HEK293 (cell line): ENCODE data around the gene BET1.

Experiments used
- CTCF ChIA-PET: fragments of 350-600 bp; formaldehyde crosslinking; extraction: SDS; loops from one replicate; lab custom pipeline; 2021; ENCODE audit warnings: antibody characterized with exemption; lab: Yijun Ruan, JAX
- POLR2A ChIA-PET: fragments of 300-600 bp; formaldehyde crosslinking; extraction: SDS; loops from one replicate; lab custom pipeline; 2020; ENCODE audit warnings: antibody characterized with exemption, inconsistent platforms; lab: Yijun Ruan, JAX
- H3K27ac ChIP-seq: fragments of 200-500 bp; sonication (Bioruptor generic); 2 replicates; pipeline ENCODE4 v1.5.1; 2014; ENCODE audit warnings: low read depth, low read length, control low read depth, inconsistent platforms; ENCODE audit errors: extremely low read depth
- H3K36me3 ChIP-seq, 2 experiments: fragments of 200-500 bp in 1 of 2; sonication (Bioruptor generic) in 1 of 2; 1 replicate in 1 of 2; 2 replicates in 1 of 2; pipeline ENCODE4 v1.5.1; 2014 to 2017; ENCODE audit warnings: inconsistent platforms in 2 of 2, low read length in 2 of 2; ENCODE audit not compliant: control insufficient read depth in 2 of 2, insufficient read depth in 1 of 2
- H3K4me1 ChIP-seq: fragments of 200-500 bp; sonication (Bioruptor generic); 2 replicates; pipeline ENCODE4 v1.5.1; 2014; ENCODE audit warnings: mild to moderate bottlenecking, low read length, inconsistent platforms; ENCODE audit not compliant: control insufficient read depth, insufficient read depth
- H3K4me3 ChIP-seq: 2 replicates; pipeline ENCODE4 v1.5.1; 2011; ENCODE audit warnings: low read depth, mild to moderate bottlenecking, control low read depth, low read length, moderate library complexity
- H3K9me3 ChIP-seq: fragments of 200-500 bp; sonication (Bioruptor generic); 2 replicates; pipeline ENCODE4 v1.5.1; 2014; ENCODE audit warnings: low read depth, low read length, inconsistent platforms; ENCODE audit not compliant: control insufficient read depth, insufficient read depth
- ATF2 ChIP-seq: fragments of 450-650 bp; formaldehyde crosslinking; IDR thresholded peaks from 2 replicates; pipeline ENCODE4 v1.5.1; 2016; ENCODE audit warnings: missing biosample characterization, missing genetic modification characterization, low read depth
- GFI1B ChIP-seq: fragments of 450-650 bp; formaldehyde crosslinking; IDR thresholded peaks from 2 replicates; pipeline ENCODE4 v1.5.1; 2016; ENCODE audit warnings: missing biosample characterization, missing genetic modification characterization
- GLIS2 ChIP-seq: fragments of 450-650 bp; formaldehyde crosslinking; IDR thresholded peaks from 2 replicates; pipeline ENCODE4 v1.5.1; 2016; ENCODE audit warnings: missing biosample characterization, missing genetic modification characterization
- HIC1 ChIP-seq: fragments of 450-650 bp; formaldehyde crosslinking; IDR thresholded peaks from 2 replicates; pipeline ENCODE4 v1.5.1; 2016; ENCODE audit warnings: missing biosample characterization, missing genetic modification characterization
- HOXC10 ChIP-seq: sonication (generic); formaldehyde crosslinking; IDR thresholded peaks from 2 replicates; pipeline ENCODE4 v1.8.1; 2023; ENCODE audit warnings: mild to moderate bottlenecking, missing genetic modification reagents
- IKZF3 ChIP-seq: fragments of 450-650 bp; IDR thresholded peaks from 2 replicates; pipeline ENCODE4 v1.5.0; 2018; ENCODE audit warnings: missing biosample characterization, mild to moderate bottlenecking, missing genetic modification characterization, moderate library complexity
- KLF7 ChIP-seq: fragments of 450-650 bp; formaldehyde crosslinking; IDR thresholded peaks from 2 replicates; pipeline ENCODE4 v1.5.1; 2016; ENCODE audit warnings: missing biosample characterization, missing genetic modification characterization, borderline replicate concordance
- MEIS1 ChIP-seq: sonication (generic); formaldehyde crosslinking; IDR thresholded peaks from 2 replicates; pipeline ENCODE4 v1.8.1; 2022; ENCODE audit warnings: missing genetic modification reagents, mild to moderate bottlenecking, borderline replicate concordance
- PRDM10 ChIP-seq: fragments of 450-650 bp; formaldehyde crosslinking; IDR thresholded peaks from 2 replicates; pipeline ENCODE4 v1.5.1; 2016; ENCODE audit warnings: missing biosample characterization, missing genetic modification characterization
- REST ChIP-seq: fragments of 450-650 bp; formaldehyde crosslinking; IDR thresholded peaks from 2 replicates; pipeline ENCODE4 v1.5.1; 2016; ENCODE audit warnings: missing biosample characterization, missing genetic modification characterization
- SETDB1 ChIP-seq: IDR thresholded peaks from one replicate; pipeline ENCODE4 v1.6.1; 2017; ENCODE audit warnings: mild to moderate bottlenecking, low read length, moderate library complexity, mixed read lengths; ENCODE audit not compliant: insufficient read length
- WT1 ChIP-seq: fragments of 450-650 bp; formaldehyde crosslinking; IDR thresholded peaks from 2 replicates; pipeline ENCODE4 v1.5.1; 2016; ENCODE audit warnings: missing biosample characterization, missing genetic modification characterization
- ZFP37 ChIP-seq: fragments of 450-650 bp; formaldehyde crosslinking; IDR thresholded peaks from 2 replicates; pipeline ENCODE4 v1.5.1; 2016; ENCODE audit warnings: missing biosample characterization, missing genetic modification characterization
- ZFP69B ChIP-seq: fragments of 450-650 bp; formaldehyde crosslinking; IDR thresholded peaks from 2 replicates; pipeline ENCODE4 v1.5.1; 2016; ENCODE audit warnings: missing biosample characterization, missing genetic modification characterization
- ZNF174 ChIP-seq: fragments of 450-650 bp; formaldehyde crosslinking; IDR thresholded peaks from 2 replicates; pipeline ENCODE4 v1.5.0; 2017; ENCODE audit warnings: missing biosample characterization, mild to moderate bottlenecking, missing genetic modification characterization
- ZNF26 ChIP-seq: fragments of 450-650 bp; formaldehyde crosslinking; IDR thresholded peaks from 2 replicates; pipeline ENCODE4 v1.5.1; 2016; ENCODE audit warnings: missing biosample characterization, missing genetic modification characterization
- ZNF341 ChIP-seq: fragments of 450-650 bp; formaldehyde crosslinking; IDR thresholded peaks from 2 replicates; pipeline ENCODE4; 2016; ENCODE audit warnings: low read depth, missing biosample characterization, missing genetic modification characterization
- ZNF449 ChIP-seq: fragments of 450-650 bp; formaldehyde crosslinking; IDR thresholded peaks from 2 replicates; pipeline ENCODE4 v1.5.1; 2017; ENCODE audit warnings: missing biosample characterization, mild to moderate bottlenecking, missing genetic modification characterization, moderate library complexity
- ZNF624 ChIP-seq: fragments of 450-650 bp; formaldehyde crosslinking; IDR thresholded peaks from 2 replicates; pipeline ENCODE4 v1.5.1; 2017; ENCODE audit warnings: missing biosample characterization, missing genetic modification characterization
- ZNF837 ChIP-seq: fragments of 450-650 bp; formaldehyde crosslinking; IDR thresholded peaks from 2 replicates; pipeline ENCODE4 v1.5.1; 2016; ENCODE audit warnings: missing biosample characterization, missing genetic modification characterization

Gene BET1

GRCh38 chr7:94048755-94049154 is 44.6 kb upstream of the BET1 start (continued):
- TF ChIP-seq HIC1 (no peak), ZNF624 (tag by site-specific recombination) (no peak), MEIS1 (CRISPR knock-in tag) (no peak), ATF2 (tag by site-specific recombination) (no peak)

- no peaks in the 10 kb centered on the region for H3K9me3 ChIP-seq
- H3K36me3 ChIP-seq: no peaks in the 10 kb centered on the region
- no peak overlapping the region for H3K4me3 ChIP-seq
- CTCF ChIA-PET: no interaction called here
- POLR2A ChIA-PET: no interaction called here
- TF ChIP-seq GLIS2 (tag by site-specific recombination) (no peak), HOXC10 (CRISPR knock-in tag) (no peak), ZNF837 (tag by site-specific recombination) (no peak)
- TF ChIP-seq, all 188 proteins: peak for 0
- no peak overlapping the region for H3K27ac ChIP-seq
- H3K4me1 ChIP-seq: no peaks in the 10 kb centered on the region
Observed at GRCh38 chr7:94047956-94048355, 43.8 kb upstream of the BET1 start.

- H3K27ac ChIP-seq: no peak overlapping the region
- H3K4me1 ChIP-seq: peaks cover 4% of the 10 kb centered on the region; the same call in 1 of the 2 replicates
- ChIA-PET CTCF (no interaction called here), POLR2A (no interaction called here)
- H3K36me3 ChIP-seq: no peaks in the 10 kb centered on the region
- no peaks in the 10 kb centered on the region for H3K9me3 ChIP-seq
- no peak overlapping the region for H3K4me3 ChIP-seq
- TF ChIP-seq ZNF26 (tag by site-specific recombination) (no peak), HOXC10 (CRISPR knock-in tag) (no peak), WT1 (no peak), ZNF174 (tag by site-specific recombination) (no peak), ZNF449 (tag by site-specific recombination) (no peak), IKZF3 (tag by site-specific recombination) (no peak), KLF7 (tag by site-specific recombination) (no peak), GFI1B (tag by site-specific recombination) (no peak), REST (tag by site-specific recombination) (no peak), ZFP37 (tag by site-specific recombination) (no peak), SETDB1 (no peak), ZNF341 (tag by site-specific recombination) (no peak), ZFP69B (tag by site-specific recombination) (no peak), PRDM10 (tag by site-specific recombination) (no peak)
Observed at GRCh38 chr7:94045581-94045980, 41.4 kb upstream of the BET1 start.
